Measurements from ENCODE around the gene MYRIP.

The MYRIP gene

GRCh38 chr3:40299721-40300335, 490.4 kb downstream of the MYRIP start:
- no peak for DNase-seq

- DNase-seq, result no peak
These were observed 493.4 kb downstream of the MYRIP start for GRCh38 chr3:40302784-40303183.

- DNase-seq, result no peak
These were observed 494.9 kb downstream of the MYRIP start for GRCh38 chr3:40304352-40304751.

- no peak for DNase-seq
These were observed 496.9 kb downstream of the MYRIP start for GRCh38 chr3:40306336-40306735.

GRCh38 chr3:40307176-40307575, 497.8 kb downstream of the MYRIP start:
- no peak for DNase-seq

GRCh38 chr3:40308725-40309417, 499.5 kb downstream of the MYRIP start:
- DNase-seq, result no peak

GRCh38 chr3:40309418-40309924, 500.1 kb downstream of the MYRIP start, which contains the start of gene EIF1B:
Gene EIF1B (plus strand): TSS chr3:40309707. CDS start chr3:40309942, 235 bp downstream.
- DNase-seq, result peak; percentile 84

Measured in COR-L47 (cell line).